B cell (primary cell): ENCODE data around the gene ACO2.

ENCODE experiments used
- CTCF ChIP-seq: fragments of 200-600 bp; IDR thresholded peaks from one replicate; pipeline ENCODE4 v1.8.0; 2022; ENCODE audit warnings: antibody characterized with exemption, mild to moderate bottlenecking
- EZH2 ChIP-seq: IDR thresholded peaks from 2 replicates; pipeline ENCODE4 v1.6.1; 2012; ENCODE audit warnings: borderline replicate concordance, low read depth, mild to moderate bottlenecking, moderate library complexity, low read length; ENCODE audit not compliant: insufficient read depth, poor library complexity, severe bottlenecking

GRCh38 chr22:41561335-41561734, 92.4 kb downstream of the ACO2 start:
- TF ChIP-seq CTCF (no peak), EZH2 (no peak)
